ENCODE measurements around the gene HERC2.

Gene HERC2

GRCh38 chr15:28109626-28110455, 212.1 kb downstream of the HERC2 start:
- DNase-seq = no peak

- DNase-seq = no peak
Observed at GRCh38 chr15:28107904-28108275, 214.1 kb downstream of the HERC2 start.

DNA sequence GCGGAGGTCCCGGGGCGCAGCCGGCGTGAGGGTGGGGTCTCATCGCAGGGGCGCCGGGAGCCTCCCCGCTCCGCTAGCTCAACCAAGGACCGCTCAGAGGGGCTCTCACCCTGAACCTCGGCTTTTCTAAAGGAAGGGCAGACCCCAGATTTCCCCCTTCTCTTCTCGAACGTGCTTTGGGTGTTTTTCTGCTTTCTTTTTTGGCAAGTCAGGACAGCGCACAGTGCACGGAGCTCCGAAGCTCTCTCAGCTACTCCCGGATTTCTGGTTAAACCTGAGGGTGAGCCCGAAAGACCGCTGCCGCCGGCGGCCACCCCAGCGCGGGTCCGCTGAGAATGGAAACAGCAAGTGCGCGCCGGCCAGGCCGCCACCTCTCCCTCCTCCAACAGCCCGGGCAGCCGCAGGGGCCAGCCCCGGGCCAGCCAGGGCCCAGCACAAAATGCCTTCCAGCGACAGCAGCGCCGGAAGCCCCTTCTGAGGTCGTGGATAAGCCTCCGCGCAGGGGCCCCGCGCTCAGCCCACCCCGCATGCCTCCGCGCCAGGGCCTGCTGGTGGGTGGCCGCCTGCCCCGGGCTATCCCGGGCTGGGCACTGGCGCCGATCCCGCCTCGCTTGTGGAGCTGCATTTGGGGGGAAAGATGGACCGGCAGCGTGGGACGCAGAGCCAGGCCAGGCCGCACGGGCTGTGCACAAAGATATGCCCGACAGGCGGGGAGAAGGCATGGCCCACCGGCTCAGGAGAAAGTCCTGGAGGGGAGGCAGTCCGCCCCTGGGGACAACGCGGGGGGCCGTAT, 214.7 kb downstream of the HERC2 start:
- DNase-seq = no peak

DNA sequence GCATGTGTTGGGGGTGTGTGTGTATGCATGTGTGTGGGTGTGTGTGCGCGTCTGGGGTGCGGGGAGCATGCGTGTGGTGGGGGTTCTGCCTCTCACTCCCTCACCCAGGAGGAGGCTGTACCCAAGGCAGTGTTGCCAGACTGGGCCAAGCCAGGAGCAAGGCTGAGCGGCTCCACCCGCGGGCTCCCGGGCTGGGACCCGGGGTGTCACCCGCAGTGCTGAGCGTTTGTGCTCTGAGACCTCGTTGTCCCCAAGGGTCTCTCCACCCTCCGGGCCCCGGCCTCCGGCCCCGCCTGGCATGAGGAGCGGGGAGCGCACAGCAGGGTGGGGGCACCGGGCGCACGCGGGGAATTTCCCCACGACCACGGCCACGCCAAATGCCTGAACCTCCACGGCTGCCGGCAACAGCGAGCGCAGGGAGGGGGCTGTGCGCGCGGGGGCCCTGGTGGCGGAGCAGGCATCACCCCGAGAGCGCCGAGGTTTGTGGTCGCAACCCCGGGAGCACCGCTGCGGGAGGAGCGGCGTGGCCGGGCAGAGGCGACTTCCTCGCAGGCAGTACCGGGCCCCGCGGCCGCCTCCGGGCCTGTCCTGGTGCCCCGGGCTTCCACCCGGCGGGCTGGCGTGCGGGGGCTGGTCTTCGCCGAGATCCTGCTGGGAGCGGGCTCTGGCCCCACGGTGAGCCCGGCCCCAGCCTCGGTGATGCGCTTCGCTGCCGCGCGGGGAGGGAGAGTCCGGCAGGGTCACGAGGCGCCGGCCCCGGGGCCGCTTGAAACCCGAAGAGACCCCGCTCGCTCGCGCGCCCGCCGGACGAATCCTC, 215.5 kb downstream of the HERC2 start:
- no peak for DNase-seq

DNA sequence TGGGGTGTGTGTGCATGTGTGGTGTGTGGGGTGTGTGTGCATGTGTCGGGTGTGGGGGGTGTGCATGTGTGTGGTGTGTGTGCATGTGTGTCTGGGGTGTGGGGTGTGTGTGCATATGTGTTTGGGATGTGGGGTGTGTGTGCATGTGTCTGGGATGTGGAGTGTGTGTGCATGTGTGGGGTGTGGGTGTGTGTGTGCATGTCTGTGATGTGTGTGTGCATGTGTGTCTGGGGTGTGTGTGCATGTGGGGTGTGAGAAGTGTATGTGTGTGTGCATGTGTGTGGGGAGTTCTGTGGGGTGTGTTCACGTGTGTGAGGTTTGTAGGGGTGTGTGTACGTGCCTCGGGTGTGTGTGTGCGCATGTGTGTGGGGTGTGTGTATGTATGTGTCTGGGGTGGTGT, 216.2 kb downstream of the HERC2 start:
- DNase-seq = no peak

GRCh38 chr15:28105224-28105791, 216.7 kb downstream of the HERC2 start:
- no peak for DNase-seq

GRCh38 chr15:28104326-28104725, 217.7 kb downstream of the HERC2 start:
- no peak for DNase-seq

GRCh38 chr15:28103831-28104230, 218.1 kb downstream of the HERC2 start:
- DNase-seq = no peak

GRCh38 chr15:28101983-28102441, 220.0 kb downstream of the HERC2 start:
- DNase-seq = no peak

- no peak for DNase-seq
Observed at GRCh38 chr15:28101201-28101600, 220.8 kb downstream of the HERC2 start.

DNA sequence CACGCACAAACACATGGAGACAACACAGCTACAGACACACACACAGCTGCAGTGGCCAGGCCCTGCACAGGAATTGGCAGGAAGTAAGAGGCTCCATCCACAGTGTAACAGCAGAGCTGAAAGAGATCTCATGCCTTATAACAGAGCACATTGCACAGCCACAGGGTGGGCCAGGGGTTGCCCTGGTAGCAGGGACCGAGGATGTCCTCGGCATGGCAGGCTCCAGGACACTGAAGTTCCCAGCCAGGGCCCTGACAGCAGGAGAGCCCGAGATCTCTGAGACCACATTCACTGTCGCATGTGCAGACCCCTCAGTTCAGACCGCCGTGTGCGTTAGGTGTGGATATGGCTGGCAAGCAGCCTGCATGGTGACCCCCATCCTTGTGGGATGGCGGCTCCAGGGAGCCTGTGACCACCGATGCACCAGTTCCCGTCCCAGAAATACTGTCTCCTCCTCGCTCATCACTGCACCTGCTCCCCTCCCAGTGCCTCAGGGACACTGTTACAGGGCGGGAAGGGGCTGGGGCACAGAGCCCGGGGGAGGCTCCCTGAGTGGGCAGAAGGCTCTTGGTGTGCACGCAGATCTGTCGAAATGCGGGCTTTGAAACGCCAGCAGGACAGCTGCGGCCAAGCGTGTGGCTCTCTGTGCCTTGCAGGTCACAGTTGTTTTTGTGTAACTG, 221.3 kb downstream of the HERC2 start:
- DNase-seq = no peak

- DNase-seq = no peak
Observed at GRCh38 chr15:28099555-28100140, 222.3 kb downstream of the HERC2 start.

- DNase-seq = no peak
Observed at GRCh38 chr15:28098766-28099554, 223.0 kb downstream of the HERC2 start, which contains the start of gene OCA2. TSS of gene OCA2 (minus strand) at chr15:28099315. CDS start at chr15:28081874, 17,441 bp downstream.

GRCh38 chr15:28098360-28098765, 223.6 kb downstream of the HERC2 start:
- DNase-seq = no peak

- no peak for DNase-seq
Observed at GRCh38 chr15:28097656-28098359, 224.2 kb downstream of the HERC2 start.

DNA sequence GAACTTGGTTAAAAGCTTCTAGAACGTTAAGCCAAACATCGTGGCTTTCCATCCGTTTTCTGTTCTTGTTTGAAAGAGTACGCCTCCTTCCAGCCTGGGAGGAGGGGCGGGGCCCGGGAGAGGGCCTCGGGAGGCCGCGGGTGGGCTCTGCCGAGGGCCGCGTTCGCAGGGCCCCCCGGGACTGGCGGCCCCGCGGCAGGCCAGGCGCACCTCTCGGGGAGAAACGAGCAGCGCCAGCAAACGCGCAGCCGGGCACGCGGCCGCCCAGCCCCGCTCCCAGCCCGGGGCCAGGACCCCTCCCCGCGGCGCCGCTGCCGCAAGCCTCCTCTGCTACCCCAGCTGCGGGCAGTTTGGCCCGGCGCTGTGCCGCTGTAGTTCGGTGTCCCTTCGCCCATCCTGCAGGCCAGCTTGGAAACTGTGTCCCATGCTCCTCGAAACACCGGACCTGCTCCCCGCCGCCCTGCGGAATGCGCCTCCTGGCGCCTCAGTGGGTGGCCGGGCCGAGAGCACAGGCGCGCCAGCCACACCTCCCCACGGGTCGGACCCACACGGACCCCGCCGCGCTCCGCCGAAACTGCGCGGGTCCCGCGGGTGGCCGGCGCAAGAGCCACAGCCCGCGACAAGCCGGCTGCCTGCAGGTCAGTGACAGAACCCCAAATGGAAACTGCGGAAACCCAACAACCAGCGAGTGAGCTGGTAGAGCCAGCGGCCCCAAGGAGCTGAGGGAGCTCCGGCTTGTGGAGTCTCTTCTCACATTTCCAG, 225.1 kb downstream of the HERC2 start:
- no peak for DNase-seq

DNA sequence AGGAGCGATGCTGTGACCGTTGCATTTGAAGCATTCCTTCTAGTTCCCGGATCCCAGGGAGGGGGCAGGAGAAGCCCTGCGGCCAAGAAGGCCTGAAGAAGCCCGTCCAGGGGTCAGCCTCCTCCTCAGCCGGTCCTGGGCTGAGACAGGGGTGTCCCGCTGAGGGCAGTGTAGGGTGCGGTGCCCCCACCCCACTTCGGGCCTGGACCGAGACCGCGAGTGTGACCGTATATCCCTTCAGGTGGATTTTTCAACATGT, 225.6 kb downstream of the HERC2 start:
- DNase-seq = no peak

DNA sequence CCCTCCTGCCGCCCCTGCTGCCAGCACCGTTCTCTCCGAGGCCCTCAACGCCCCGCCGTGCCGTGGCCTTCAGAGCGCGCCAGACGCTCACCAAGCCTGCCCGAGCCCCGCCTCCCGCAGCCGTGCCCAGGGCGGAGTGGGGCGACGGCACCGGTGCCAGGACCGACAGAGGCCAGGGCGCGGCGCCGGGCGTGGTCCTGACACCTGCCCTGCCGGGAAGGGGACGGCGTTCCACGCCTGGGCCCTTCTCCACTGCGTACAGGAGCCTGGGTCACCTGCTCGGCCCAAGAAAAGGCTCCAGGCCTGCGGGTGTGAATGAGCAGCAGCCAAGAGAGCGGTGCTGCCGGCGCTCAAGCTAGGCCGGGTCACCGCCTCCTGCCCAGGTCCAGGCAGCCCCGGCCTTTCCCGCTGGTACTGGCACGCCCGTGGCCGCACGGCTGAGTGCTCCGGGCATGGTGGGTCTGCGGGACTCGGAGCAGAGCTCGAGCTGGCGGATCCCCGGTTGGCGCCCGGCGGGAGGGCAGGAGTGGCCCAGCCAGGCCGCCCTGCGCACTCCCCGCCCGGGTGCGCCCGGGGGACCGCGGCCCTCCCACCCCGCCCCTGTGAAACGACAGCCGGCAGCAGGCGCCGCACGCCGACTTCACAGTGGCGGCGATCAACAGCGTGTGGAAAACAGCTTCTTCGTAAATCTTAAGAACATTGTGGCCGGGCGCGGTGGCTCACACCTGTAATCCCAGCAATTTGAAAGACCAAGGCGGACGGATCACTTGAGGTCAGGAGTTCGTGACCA, 227.1 kb downstream of the HERC2 start:
- no peak for DNase-seq
